SKM-1 treated with dmso at 0.1 percent for 144 hours (cell line): Measurements from ENCODE around the gene PLA1A.

ENCODE experiments used
- DNase-seq: peaks from one replicate; lab custom pipeline; 2025; ENCODE audit not compliant: unreplicated experiment; lab: John Stamatoyannopoulos, UW

PLA1A gene

GRCh38 chr3:119608405-119609000 lies 10.8 kb downstream of the PLA1A start:
- DNase-seq: no peak

DNA sequence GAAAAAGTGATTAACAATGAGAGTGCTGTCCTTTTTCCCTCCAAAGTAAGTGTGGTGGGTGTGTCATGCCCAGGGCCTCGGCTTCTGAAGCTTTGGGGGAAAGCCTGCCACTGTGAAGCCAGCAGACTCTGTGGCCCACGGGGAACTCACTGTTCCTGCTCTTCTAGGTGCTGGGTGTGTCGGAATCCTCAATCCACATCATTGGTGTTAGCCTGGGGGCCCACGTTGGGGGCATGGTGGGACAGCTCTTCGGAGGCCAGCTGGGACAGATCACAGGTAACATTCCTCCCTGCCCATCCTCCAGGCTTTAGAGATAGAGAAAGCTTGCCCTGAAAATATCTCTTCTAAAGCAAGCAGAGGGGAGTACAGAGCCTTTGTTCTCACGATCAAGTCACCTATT lies 11.6 kb downstream of the PLA1A start:
- DNase-seq: no peak

DNA sequence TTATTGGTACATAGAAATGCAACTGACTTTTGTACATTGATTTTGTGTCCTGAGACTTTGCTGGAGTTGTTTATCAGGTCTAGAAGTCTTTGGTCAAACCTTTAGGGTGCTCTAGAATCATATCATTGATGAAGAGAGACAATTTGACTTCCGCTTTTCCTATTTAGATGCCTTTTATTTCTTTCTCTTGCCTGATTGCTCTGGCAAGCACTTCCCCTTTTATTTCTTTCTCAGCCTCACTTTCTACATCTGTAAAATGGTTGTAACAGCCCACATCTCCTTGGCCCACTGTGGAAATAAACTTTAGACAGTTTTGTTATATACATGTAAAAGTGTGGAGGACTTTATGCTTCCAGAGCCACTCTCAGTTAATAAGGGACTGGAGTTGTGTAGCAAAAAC lies 14.0 kb downstream of the PLA1A start:
- no peak for DNase-seq

GRCh38 chr3:119613201-119613600 lies 15.5 kb downstream of the PLA1A start:
- DNase-seq: no peak

GRCh38 chr3:119613872-119614271 lies 16.2 kb downstream of the PLA1A start:
- DNase-seq: no peak

GRCh38 chr3:119616056-119616455 lies 18.4 kb downstream of the PLA1A start:
- no peak for DNase-seq

GRCh38 chr3:119619094-119619493 lies 21.4 kb downstream of the PLA1A start:
- no peak for DNase-seq

DNA sequence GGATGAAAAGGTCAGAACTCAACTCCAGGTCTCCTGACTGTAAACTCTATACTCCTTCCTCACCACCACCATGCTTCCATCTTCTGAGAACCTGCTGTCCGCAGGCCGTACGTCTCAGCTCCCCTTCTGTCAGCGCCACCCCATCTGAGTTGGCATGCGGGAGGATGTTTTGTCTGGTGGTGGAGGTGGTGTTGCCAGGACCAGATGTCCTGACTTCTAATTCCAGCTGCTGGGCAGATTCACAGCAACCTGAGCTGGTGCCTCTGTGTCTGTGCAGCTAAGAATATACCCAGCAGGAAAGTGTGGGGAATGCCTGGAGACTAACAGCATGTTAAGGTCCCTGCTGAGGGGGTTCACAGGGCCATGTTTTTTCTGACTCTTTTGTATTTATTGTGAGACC lies 23.2 kb downstream of the PLA1A start:
- DNase-seq: no peak

- no peak for DNase-seq
Observed at GRCh38 chr3:119624002-119624720, 26.5 kb downstream of the PLA1A start.

DNA sequence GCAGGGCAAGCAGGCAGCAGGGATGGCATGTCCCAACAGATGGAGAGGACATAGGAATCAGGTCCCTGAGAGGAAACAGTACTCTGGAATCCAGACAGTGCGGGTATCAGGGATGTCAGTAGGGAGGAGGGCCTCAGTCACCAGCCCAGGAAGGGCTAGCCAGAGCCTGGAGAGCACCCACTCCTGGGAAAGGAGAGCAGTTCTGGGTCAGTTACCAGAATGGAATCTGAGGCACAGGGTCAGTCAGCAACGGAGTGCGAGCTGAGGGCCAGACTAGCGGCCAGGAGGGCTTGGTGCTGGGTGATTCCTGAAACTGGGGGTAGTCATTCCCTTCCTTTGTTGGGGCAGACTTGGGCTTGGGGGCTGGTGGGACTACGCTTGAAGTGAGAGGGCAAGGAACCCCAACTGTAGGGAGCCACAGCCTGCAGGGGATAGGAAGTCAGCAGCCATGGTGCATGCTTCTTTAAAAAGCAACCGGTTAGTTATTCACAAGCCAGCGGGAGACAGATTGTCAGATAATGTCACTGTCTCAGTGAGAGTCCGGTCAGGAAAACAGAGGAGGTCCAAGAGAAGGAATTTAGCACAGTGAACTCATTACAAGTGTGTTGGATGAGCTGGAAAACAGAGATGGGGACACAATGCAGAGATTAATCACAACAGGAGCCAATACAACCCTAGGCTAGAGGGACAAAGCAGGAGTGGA lies 27.9 kb downstream of the PLA1A start:
- no peak for DNase-seq

DNA sequence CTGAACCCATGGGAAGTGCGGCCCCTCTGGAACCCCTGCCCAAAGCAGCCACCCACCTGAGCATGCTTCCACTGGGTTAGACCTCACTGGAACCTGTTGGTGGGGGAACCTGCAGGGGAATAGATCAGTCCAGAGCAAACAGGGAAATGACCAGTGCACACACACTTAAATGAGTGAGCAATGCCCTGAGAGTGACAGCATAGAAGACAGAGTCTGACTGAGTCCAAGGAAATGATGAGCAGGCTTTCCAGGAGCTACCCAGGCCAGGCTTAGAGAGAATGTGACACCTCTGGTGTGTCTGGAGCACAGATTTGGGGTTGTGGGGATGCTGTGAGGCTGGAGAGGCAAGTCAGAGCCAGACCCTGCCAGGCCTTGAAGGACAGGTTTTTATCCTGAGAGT lies 28.5 kb downstream of the PLA1A start:
- DNase-seq: no peak

GRCh38 chr3:119627461-119627860 lies 29.8 kb downstream of the PLA1A start:
- no peak for DNase-seq

DNA sequence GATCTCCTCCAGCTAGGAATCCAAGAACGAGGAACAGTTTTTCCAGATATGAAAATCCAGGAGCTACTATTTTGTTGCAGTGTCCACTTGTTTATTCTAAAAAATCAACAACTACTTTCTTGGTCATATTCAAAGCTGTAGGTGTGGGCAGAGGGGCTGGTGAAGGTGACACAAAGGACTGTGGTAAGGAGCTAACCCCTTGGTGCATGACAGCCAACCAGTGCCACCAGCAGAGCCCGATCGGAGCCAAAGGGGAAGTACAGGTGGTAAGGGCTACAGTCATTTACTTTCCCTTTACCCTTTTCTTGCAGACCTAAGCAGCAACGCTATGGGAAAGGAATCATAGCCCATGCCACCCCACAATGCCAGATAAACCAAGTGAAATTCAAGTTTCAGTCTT lies 30.7 kb downstream of the PLA1A start:
- DNase-seq: no peak

- DNase-seq: no peak
Observed at GRCh38 chr3:119628816-119629445, 31.2 kb downstream of the PLA1A start.

- peak; percentile 12 for DNase-seq
Observed at GRCh38 chr3:119630128-119630879, 32.6 kb downstream of the PLA1A start.

- DNase-seq: no peak
Observed at GRCh38 chr3:119630880-119631329, 33.2 kb downstream of the PLA1A start.

DNA sequence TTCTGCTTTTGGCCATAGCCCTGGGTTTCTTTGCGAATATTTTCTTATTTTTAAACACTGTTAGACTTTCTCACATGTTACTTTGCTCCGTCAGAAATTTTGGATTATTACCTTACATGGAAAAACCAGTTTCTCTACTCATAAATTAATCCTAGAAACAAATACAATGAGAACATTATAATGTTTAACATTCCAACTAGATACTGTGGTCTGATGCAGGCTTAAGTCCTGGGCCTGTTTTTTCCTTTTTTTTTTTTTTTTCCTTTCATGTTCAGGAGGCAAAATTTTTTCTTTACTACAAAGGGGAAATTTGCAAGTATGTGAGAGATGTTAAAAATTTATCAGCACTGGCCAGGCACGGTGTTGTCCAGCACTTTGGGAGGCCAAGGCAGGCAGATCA lies 33.8 kb downstream of the PLA1A start:
- no peak for DNase-seq

- no peak for DNase-seq
Observed at GRCh38 chr3:119632216-119632615, 34.5 kb downstream of the PLA1A start.

- no peak for DNase-seq
Observed at GRCh38 chr3:119632829-119633228, 35.1 kb downstream of the PLA1A start.

- no peak for DNase-seq
Observed at GRCh38 chr3:119635719-119636118, 38.0 kb downstream of the PLA1A start.

GRCh38 chr3:119636249-119636648 lies 38.6 kb downstream of the PLA1A start:
- DNase-seq: no peak
